ENCODE measurements around the gene GSG1. TPM values are rescaled to one million over a fixed set of nuclear protein-coding genes. Genes with fewer than 3 reads are reported as not detected.
"Not testable (repeated sequence)": the region's sequence is repeated elsewhere in the genome, so short reads cannot be mapped to it uniquely, and the experiment has no call there.

GSG1 gene
- total and polyA plus RNA-seq, 8 donors: 0.75 to 11.5 (median 2.6) TPM

GRCh38 chr12:13087766-13088165 lies 15.7 kb downstream of the GSG1 start:
- 85 to 87% methylated on average over 5 of the region's 5 CpGs for WGBS, 2 donors
- Histone ChIP-seq H3K9me3 (no peaks in the 10 kb centered on the region), H3K36me3 (no peaks in the 10 kb centered on the region), H3K27ac (no peak overlapping the region), H3K27me3 (no peaks in the 10 kb centered on the region), H3K4me1 (no peaks in the 10 kb centered on the region), H3K4me3 (no peak overlapping the region)
- DNase-seq (no peak), ATAC-seq (no peak), FAIRE-seq (no peak)
- no peak for TF ChIP-seq CTCF (IDR thresholded peaks at IDR 0.05)
- intact Hi-C loops (cut with DNase I): no loop called here

GRCh38 chr12:13085968-13086686 lies 17.3 kb downstream of the GSG1 start:
- WGBS, 2 donors: 81 to 83% methylated on average over 7 of the region's 7 CpGs

GRCh38 chr12:13084898-13085640 lies 18.4 kb downstream of the GSG1 start:
- 92 to 94% methylated on average over 11 of the region's 11 CpGs for WGBS, 2 donors
- H3K4me1 ChIP-seq: no peaks in the 10 kb centered on the region
- H3K27ac ChIP-seq: no peak overlapping the region
- TF ChIP-seq CTCF (IDR thresholded peaks at IDR 0.05): no peak
- intact Hi-C loops (cut with DNase I): no loop called here
- FAIRE-seq (no peak), ATAC-seq (no peak), DNase-seq (no peak)
- no peaks in the 10 kb centered on the region for H3K36me3 ChIP-seq
- H3K4me3 ChIP-seq: no peak overlapping the region
- no peaks in the 10 kb centered on the region for H3K27me3 ChIP-seq
- H3K9me3 ChIP-seq: no peaks in the 10 kb centered on the region

More at GRCh38 chr12:13085968-13086686, 17.3 kb downstream of the GSG1 start:
- DNase-seq (no peak), FAIRE-seq (no peak), ATAC-seq (no peak)
- intact Hi-C loops (cut with DNase I): no loop called here
- Histone ChIP-seq H3K4me3 (no peak overlapping the region), H3K9me3 (no peaks in the 10 kb centered on the region), H3K27ac (no peak overlapping the region), H3K36me3 (no peaks in the 10 kb centered on the region), H3K4me1 (no peaks in the 10 kb centered on the region), H3K27me3 (no peaks in the 10 kb centered on the region)
- no peak for TF ChIP-seq CTCF (IDR thresholded peaks at IDR 0.05)

GRCh38 chr12:13083638-13084037 lies 19.8 kb downstream of the GSG1 start:
- H3K4me3 ChIP-seq; H3K4me1 ChIP-seq; DNase-seq; ATAC-seq; H3K27ac ChIP-seq; FAIRE-seq; H3K36me3 ChIP-seq; intact Hi-C loops (cut with DNase I); H3K27me3 ChIP-seq; H3K9me3 ChIP-seq: not testable (repeated sequence)
- WGBS, 2 donors: 89 to 91% methylated on average over 5 of the region's 5 CpGs

GRCh38 chr12:13082861-13083260 lies 20.6 kb downstream of the GSG1 start:
- no peak for FAIRE-seq
- no peak for TF ChIP-seq CTCF (IDR thresholded peaks at IDR 0.05)
- no peaks in the 10 kb centered on the region for H3K36me3 ChIP-seq
- 94 to 98% methylated on average over 2 of the region's 2 CpGs for WGBS, 2 donors
- intact Hi-C loops (cut with DNase I): no loop called here
- DNase-seq: no peak
- no peaks in the 10 kb centered on the region for H3K4me1 ChIP-seq
- no peak for ATAC-seq
- H3K27me3 ChIP-seq: no peaks in the 10 kb centered on the region
- H3K4me3 ChIP-seq: no peak overlapping the region
- H3K9me3 ChIP-seq: no peaks in the 10 kb centered on the region
- H3K27ac ChIP-seq: no peak overlapping the region
